DMS114 treated with DMSO at 0.1 percent for 48 hours (cell line): ENCODE measurements around the gene TBCD.

Experiments used
- DNase-seq: peaks from one replicate; lab custom pipeline; 2025; ENCODE audit not compliant: unreplicated experiment; lab: John Stamatoyannopoulos, UW

Gene TBCD

GRCh38 chr17:82869536-82869935, 117.7 kb downstream of the TBCD start:
- no peak for DNase-seq

GRCh38 chr17:82870091-82870491, 118.2 kb downstream of the TBCD start:
- no peak for DNase-seq

GRCh38 chr17:82870541-82870940, 118.7 kb downstream of the TBCD start:
- DNase-seq: no peak

GRCh38 chr17:82871056-82871775, 119.4 kb downstream of the TBCD start:
- DNase-seq: no peak

GRCh38 chr17:82871776-82872561, 120.1 kb downstream of the TBCD start:
- no peak for DNase-seq

GRCh38 chr17:82872591-82873520, 121.0 kb downstream of the TBCD start:
- DNase-seq: no peak

- DNase-seq: no peak
These were observed 121.7 kb downstream of the TBCD start for GRCh38 chr17:82873521-82873920.

- no peak for DNase-seq
These were observed 122.4 kb downstream of the TBCD start for GRCh38 chr17:82874011-82874835.

GRCh38 chr17:82875407-82875856, 123.6 kb downstream of the TBCD start:
- no peak for DNase-seq

- no peak for DNase-seq
These were observed 124.3 kb downstream of the TBCD start for GRCh38 chr17:82876149-82876548.

GRCh38 chr17:82876602-82877379, 124.9 kb downstream of the TBCD start:
- peak; percentile 15 for DNase-seq

GRCh38 chr17:82878527-82878926, 126.7 kb downstream of the TBCD start:
- DNase-seq: no peak

GRCh38 chr17:82879241-82879640, 127.4 kb downstream of the TBCD start:
- DNase-seq: no peak

GRCh38 chr17:82880620-82881323, 128.9 kb downstream of the TBCD start:
- no peak for DNase-seq

GRCh38 chr17:82881324-82881823, 129.5 kb downstream of the TBCD start:
- DNase-seq: no peak

GRCh38 chr17:82881900-82882714, 130.2 kb downstream of the TBCD start:
- no peak for DNase-seq

GRCh38 chr17:82882715-82883418, 131.0 kb downstream of the TBCD start:
- DNase-seq: no peak
